ENCODE results near the gene IKZF4.
"Not testable (repeated sequence)": the region's sequence is repeated elsewhere in the genome, so short reads cannot be mapped to it uniquely, and the experiment has no call there.

IKZF4 gene

GRCh38 chr12:55999522-55999921 is 21.3 kb upstream of the IKZF4 start:
- DNase-seq (ENCODE audit: low spot score): not testable (repeated sequence)

DNA sequence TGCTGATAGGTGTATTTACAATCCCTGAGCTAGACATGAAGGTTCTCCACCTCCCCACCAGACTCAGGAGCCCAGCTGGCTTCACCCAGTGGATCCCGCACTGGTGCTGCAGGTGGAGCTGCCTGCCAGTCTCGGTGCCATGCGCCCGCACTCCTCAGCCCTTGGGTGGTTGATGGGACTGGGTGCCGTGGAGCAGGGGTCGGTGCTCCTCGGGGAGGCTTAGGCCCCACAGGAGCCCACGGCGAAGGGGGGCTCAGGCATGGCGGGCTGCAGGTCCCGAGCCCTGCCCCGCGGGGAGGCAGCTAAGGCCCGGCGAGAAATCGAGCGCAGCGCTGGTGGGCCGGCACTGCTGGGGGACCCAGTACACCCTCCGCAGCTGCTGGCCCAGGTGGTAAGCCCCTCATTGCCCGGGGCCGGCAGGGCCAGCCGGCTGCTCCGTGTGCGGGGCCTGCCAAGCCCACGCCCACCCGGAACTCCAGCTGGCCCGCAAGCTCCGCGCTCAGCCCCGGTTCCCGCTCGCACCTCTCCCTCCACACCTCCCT is 20.8 kb upstream of the IKZF4 start:
- DNase-seq (ENCODE audit: low spot score): not testable (repeated sequence)

- DNase-seq (ENCODE audit: low spot score): no peak
Measured at GRCh38 chr12:56001487-56002100, 19.2 kb upstream of the IKZF4 start.

GRCh38 chr12:56003376-56003775 is 17.5 kb upstream of the IKZF4 start:
- not testable (repeated sequence) for DNase-seq (ENCODE audit: low spot score)

GRCh38 chr12:56004211-56004610 is 16.6 kb upstream of the IKZF4 start:
- no peak for DNase-seq (ENCODE audit: low spot score)

DNA sequence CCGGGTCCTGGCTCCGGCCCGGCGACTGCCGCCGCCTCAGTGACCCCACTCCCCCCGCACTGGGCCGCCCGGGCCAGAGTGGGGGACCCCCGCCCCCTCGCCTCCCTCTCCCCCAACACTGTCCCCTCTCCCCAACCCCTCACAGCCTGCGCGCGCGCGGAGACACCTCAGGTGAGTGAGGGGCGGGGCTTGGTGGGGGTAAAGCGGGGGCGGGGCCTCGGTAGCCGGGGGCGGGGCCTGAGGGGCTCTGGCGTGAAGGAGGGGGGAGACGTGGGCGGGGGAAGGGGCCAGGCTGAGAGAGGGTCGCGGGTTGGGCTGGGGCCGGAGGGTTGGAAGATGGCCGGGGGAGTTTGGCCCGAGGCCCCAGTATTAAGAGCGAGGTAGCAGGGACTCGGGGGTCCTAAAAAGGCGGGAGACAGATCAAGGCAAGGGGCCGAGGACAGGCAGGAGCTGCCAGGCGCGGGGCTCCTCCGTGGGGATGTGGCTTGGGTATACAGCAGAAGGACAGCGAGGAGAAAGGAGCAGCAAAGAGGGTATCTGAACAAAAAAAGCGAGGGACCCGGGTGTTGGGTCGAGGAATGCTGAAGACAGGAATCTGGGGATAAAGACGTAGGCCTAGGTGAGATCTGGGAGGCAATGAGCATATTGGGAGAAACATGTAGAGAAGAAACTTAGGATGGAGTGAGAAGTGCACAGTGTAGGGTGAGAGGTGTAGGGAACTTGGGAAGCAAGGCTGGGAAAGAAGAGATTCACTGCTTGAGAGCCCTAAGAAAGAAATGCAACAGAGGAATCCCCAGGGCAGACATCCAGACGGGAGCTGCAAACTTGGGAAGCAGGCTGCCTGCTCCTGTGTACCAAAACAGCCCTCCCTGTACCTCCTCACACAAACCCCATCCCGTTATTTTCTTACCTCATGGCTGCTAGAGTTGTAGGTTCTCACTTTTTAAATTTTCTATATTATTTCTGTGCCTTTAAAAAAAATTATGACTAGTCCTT is 13.0 kb upstream of the IKZF4 start:
- peak; percentile 83 for DNase-seq (ENCODE audit: low spot score)

- no peak for DNase-seq (ENCODE audit: low spot score)
Measured at GRCh38 chr12:56010111-56010570, 10.7 kb upstream of the IKZF4 start.

DNA sequence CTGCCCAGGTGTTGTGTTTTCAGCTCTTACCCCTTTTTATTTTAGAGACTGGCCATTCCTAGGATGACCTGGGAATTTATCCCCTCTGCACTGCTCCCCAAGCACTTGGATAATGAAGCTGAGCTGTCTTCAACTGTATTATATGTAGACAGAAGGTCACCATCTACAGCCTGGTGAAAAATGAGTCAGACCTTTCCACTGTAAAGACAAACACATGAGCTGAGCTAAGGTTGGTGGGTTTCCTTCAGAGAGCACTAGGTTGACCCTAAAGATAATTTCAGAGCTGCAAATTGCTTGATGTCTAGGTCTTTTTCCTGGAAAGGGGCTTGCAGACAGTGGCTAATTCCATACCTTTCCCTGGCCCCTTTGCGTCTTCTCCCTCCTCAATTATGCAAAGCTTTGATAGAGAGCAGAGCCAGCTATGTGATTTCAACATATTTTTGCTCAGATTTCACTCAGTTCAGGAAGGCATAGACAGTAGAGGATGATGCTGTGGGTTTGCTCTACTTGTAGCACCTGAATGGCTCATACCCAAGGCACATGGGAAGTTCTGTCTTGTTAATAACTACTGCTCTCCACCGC is 9.2 kb upstream of the IKZF4 start:
- no peak for DNase-seq (ENCODE audit: low spot score)

DNA sequence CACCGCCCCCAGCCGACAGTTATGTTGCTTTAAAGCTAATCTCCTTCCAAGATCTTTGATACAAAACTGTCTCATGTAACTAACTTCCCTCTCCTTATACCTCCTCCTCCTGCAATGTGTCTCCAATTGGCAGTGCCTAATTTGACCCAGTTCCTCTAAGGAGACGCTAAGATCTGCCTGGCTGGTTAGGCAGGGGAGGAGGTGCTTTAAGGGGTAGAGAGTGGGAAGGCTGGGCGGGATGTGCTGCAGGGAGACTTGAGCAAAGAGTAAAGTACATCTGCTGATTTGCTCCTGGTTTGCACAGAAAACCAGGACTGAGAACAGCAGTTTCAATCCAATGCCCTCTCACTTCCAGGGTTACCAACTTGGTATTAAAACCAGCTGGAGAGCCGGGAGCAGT is 7.4 kb upstream of the IKZF4 start:
- no peak for DNase-seq (ENCODE audit: low spot score)

- DNase-seq (ENCODE audit: low spot score): no peak
Measured at GRCh38 chr12:56014205-56014604, 6.6 kb upstream of the IKZF4 start.

GRCh38 chr12:56017181-56017580 is 3.7 kb upstream of the IKZF4 start:
- no peak for DNase-seq (ENCODE audit: low spot score)

DNA sequence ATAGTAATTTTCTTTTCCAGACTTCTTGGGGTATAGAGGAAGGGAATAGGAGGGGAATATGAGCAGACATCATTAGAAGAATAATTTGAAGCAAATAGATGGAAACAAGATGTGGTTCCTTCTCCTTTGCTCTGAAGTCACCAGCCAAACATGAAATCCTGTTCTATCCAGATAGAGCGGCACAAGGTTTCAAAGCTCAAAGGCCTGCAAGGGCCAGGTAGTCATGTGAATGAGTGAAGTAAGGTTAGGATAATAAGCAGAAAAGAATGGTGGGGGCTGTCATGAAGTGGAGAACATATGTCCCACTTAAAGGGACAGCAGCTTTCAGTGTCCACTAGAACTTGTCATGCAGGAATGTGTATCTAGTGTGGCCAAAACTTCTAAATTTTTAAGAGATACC is 2.5 kb upstream of the IKZF4 start:
- no peak for DNase-seq (ENCODE audit: low spot score)

GRCh38 chr12:56021889-56022497 is 1.1 kb downstream of the IKZF4 start:
- no peak for DNase-seq (ENCODE audit: low spot score)

- no peak for DNase-seq (ENCODE audit: low spot score)
Measured at GRCh38 chr12:56028511-56029165, 7.8 kb downstream of the IKZF4 start.

GRCh38 chr12:56029166-56029519 is 8.3 kb downstream of the IKZF4 start:
- DNase-seq (ENCODE audit: low spot score): peak; percentile 52

DNA sequence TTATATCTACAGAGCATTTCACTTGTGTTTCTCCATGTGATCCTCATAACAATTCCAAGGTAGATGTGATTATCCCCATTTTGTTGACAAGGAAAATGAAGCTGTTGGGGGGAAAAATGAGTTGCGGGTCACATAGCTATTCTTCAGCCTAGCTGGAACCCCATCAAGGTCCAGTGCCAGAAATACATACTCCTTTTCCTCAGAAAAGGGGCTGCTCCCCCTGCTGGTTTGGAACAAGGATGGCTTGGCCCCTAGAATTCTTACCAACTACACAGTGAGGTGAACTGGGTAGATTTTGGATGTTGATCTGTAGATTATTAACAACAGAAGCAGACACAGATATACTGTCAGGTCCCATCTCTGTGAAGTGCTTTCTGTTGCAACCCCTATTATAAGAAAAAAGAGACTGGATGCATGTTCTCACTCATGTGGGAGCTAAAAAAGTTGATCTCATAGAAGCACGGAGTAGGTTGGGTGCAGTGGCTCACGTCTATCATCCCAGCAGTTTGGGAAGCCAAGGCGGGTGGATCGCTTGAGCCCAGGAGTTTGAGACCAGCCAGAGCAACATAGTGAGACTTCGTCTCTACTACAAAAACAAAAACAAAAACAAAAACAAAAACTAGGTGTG is 8.9 kb downstream of the IKZF4 start:
- peak; percentile 74 for DNase-seq (ENCODE audit: low spot score)

GRCh38 chr12:56031987-56032386 is 11.1 kb downstream of the IKZF4 start:
- DNase-seq (ENCODE audit: low spot score): no peak

- no peak for DNase-seq (ENCODE audit: low spot score)
Measured at GRCh38 chr12:56034586-56035332, 13.9 kb downstream of the IKZF4 start.

- no peak for DNase-seq (ENCODE audit: low spot score)
Measured at GRCh38 chr12:56037161-56037560, 16.3 kb downstream of the IKZF4 start.

GRCh38 chr12:56038022-56038655 is 17.3 kb downstream of the IKZF4 start:
- no peak for DNase-seq (ENCODE audit: low spot score)

All from AG20443 (cell line).